SW480 (cell line): ENCODE measurements around the gene TBCD.
"Not testable (repeated sequence)": the region's sequence is repeated elsewhere in the genome, so short reads cannot be mapped to it uniquely, and the experiment has no call there.

Experiments used
- DNase-seq: peaks from one replicate; pipeline ENCODE4 v3.0.0-alpha.2; 2016; ENCODE audit warnings: low spot score

Gene TBCD

DNA sequence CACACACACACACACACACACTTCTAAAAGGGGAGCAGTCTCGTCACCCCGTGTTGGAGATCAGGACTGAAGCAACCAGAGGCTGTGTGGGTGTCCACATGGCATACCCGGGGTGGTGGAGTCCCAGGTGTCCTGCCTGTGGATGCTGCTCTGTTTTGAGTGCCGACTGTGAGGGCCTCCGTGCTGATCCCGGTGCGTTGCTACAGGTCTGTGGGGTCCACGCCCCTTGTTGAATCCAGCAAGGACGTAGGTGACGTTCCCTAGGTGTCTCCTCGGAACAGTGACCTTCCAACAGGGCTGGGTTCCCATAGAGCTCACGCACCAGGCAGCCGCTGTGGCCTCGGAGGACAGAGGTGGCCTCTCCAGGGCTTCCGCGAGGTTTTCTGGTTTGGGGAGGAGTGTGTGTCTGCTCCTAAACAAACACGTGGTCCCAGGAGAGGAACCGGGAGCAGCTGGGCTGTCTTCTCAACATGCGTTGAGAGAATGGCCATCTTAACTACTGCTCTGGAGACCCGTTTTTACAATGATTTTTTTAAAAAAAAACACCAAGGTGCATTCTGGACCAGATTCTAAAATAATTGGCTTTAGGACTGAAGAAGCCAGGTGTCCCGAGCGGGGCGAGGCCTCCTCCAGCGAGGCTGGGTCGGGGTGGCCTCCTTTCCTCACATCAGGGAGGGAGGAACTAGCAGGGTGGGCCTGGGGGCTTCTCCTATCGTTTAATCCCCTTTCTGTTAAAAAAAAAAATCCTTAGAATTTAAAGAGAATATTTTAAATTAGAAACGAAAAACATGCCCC is 188.6 kb downstream of the TBCD start:
- no peak for DNase-seq

DNA sequence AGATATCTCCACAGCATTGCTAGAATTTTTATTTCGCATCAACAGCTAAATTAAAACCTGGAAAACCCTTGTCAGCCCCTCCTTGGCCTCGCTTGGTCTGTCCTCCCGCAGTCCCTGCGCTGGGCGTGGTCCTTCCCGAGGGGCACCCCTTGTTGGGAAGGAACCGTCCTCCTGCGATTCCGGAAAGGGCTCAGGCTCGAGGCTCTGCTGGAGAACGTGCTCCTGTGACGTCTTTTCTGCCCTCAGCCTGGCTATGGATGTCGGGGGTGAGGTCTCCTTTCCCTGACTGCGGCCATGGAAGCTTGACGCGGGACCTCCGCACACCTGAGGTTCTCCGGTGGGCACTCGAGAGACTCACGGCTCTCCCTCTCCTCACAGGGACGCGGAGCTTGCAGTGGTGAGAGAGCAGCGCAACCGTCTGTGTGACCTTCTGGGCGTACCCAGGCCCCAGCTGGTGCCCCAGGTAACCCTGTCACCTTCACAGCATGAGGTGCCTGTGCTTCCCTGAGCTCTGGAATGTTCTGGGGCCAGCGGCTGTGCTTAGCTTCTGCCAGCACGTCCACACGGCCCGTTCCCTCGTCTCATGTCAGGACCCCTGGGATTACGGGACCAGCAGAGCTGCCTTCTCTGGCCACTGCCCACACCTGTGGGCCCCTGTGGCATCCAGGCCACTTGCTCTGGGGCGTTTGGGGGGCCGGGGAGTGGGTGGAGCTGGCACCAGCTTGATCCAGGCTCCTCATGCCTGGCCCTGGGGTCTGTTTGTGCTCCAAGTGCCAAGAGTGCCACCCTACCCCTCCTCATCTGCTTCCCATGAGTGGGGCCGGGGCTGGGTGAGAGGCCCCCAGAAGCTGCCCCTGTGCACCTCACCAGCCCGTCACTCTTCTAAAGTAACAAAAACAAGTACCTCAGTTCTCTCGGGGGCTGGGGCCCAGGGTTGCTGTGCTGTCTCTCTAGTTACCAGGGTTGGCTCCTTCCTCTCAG is 189.4 kb downstream of the TBCD start:
- no peak for DNase-seq

DNA sequence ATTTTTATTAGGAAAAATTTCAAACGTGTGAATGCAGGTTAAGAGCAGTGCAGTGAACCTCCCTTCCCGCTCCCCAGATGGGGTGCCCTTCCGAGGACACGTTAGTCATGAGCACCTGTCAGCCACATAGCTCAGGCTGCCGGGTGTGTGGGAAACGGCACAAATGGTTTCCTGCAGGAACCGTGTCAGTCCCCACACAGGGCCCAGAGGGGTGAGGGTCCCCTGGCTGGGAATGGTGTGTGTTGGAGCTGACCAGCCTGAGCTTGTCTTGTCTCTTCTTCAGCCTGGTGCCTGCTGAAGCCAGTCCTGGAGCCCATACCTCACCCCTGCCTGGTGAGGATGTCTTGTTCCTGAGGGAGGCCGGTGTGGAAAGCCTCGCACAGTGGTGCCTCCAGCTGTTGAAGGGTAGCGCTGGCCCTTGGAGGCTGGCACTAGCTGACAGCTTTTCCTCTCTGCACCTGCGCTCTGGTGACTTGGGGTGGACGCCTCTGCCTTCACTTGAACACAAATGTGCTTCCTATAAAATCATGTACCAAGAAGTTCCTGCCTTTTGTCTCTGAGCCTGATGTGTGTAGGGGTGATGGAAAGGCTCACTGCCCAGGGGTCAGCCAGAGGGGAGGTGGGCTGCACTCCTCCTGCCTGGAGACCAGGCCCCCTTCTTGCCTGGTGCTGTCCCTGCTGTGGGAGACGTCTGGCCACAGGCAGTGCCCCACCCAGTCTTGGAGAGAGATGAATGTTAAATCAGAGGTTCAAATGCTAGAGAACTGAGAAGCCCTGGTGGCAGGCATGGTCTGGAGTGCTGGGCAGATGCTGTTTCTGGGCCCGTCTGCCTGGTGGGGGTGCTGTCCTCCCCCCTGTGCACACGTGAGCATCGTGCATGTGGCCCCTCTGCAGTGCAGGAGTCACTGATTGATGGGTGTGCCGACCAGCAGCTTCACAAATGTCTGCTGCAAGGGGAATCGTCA is 190.6 kb downstream of the TBCD start:
- no peak for DNase-seq

DNA sequence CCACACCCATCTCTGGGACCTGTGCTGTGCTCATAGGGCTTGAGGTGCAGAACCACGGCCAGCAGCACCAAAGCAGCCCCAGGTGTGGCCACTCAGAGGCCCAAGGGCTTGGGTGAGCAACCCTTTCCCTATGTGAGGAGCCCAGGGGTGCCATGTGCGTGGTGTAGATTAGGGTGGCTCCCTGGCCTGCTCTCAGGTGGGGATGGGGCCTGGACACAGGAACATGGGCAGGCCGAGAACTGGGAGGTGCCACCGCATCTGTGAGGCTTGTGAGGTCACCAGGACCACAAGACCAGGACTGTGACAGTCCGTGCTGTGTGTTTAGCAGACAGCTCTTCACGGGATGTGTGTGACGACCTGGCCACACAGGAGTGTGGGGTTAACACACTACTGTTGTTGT is 191.5 kb downstream of the TBCD start:
- no peak for DNase-seq

DNA sequence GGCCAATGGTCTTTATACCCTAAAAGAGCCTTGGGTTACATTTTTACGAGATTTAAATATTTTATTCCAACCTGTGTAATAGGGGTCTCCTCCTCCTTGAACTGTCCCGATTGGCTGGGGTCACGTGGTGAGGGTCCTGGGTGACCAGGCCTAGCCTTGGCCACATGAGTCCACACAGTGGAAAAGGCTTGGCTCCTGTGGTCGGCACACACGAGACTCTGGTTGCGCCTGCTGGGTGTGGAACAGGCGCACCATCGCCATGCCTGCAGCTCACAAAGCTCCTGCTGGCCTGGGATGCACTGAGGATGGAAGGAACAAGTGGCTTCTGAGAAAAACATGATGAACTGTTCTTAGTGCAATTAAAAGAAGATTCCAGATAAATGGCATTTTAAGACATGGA is 191.9 kb downstream of the TBCD start:
- DNase-seq: no peak

DNA sequence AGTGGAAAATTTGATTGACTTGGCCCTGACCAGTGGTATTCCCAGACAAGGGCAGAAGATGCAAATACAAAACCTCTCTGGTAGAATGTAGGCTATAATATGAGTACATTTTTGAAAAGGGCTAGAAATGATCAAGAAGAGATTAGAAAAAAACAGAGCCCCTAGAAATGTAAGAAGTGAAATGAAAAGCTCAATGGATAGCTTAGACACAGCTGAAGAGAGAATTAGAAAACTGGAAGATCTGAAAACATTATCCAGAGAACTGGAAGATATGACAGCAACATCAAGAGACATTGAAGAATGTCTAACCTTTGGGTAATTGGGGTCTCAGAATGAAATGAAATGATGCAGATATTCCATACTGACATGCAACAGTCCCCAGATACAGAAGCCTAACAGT is 193.1 kb downstream of the TBCD start:
- no peak for DNase-seq

DNA sequence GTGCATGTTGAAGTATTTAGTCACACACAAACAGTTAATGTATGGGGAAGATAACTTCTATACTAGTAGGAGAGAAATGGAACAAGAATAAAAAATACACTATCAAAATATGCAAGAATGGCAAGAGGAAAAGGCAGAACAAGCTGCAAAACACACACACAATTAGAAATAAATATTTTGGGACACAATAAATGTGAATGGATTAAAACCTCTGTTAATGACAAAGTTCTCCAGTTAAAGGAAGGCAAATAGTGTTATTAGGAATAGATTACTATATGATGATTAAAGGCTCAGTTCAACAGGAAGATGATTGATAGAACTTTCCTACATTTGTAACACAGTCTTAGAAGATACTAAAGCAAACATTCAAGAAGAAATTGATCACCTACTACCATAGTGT is 194.2 kb downstream of the TBCD start:
- DNase-seq: no peak

DNA sequence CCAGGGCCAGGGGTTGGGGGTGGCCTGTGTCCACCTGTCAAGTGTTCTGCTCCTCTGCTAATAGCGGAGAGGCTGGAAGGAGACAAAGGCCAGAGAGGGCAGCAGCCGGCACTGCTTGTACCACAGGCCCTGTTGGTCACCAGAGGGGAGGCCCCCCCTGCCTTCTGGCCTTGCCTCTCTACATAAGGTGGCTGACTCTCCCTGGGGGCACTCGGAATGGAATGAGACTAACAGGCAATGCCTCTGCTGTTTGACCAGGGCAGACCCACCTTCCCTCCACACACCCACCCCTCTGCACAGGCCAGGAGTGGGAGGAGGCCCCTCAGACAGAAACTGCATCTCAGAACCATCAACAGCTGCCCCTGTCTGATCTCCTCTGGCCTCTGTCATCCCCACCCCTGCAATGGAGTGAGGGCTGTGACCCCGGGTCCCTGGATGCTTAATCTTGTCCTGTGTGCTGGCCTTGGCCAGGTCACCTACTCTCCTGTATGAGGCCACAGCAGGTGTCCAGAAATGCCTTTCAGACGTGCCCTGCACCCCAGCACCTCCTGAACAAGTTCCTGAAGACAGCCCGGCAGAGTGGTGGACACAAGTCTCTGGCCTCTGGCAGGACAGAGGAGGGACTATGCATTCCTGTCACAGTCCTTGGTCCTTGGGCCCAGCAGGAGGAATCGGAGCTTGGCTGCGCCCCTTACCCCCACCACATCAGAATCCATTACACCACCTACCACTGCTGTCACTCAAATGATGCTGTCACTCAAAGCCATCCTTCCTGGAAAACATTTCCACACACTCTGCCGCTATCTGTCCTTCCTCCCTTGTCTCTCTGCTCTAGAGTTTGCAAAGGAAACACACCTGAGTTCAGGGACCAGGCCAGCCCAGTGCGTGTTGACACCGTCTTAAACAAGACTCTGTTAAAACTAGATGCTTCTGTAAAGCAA is 195.5 kb downstream of the TBCD start:
- DNase-seq: no peak

DNA sequence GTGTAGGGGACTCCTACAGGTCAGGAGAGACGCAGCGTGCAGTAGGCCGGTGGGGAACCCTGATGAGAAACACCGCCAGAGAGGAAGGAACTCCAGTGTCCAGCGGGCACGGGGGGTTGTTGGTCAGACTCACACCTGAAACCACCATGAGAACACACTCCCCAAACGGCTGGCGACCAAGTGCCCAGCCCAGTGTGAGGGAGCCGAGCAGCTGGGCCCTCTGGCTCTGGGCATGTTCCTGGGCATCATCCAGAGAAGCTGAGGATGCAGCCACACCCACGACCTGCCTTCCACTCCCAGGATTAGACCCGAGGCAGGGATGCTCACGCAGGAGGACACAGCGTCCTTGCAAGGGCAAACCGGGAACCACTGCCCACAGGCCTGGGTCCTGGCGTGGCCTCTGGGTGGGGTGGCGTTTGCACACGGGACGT is 196.2 kb downstream of the TBCD start:
- DNase-seq: no peak

DNA sequence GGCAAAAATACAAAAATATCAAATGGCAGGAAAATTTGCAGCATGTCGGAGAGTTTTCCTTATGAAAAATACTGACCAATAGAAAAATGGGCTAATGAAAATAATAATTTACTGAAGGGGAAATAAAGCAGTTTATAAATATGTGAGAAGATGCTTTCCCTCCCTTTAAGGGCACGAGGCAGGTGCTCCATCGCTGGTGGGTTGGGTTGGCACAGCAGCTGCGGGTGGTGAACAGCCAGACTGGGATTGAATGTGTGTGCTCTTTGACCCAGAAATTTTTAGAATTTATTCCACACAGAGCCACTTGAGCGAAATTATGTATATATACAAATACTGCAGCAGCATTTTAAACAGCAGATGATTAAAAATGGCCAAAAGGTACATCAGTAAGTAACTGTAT is 197.1 kb downstream of the TBCD start:
- no peak for DNase-seq

DNA sequence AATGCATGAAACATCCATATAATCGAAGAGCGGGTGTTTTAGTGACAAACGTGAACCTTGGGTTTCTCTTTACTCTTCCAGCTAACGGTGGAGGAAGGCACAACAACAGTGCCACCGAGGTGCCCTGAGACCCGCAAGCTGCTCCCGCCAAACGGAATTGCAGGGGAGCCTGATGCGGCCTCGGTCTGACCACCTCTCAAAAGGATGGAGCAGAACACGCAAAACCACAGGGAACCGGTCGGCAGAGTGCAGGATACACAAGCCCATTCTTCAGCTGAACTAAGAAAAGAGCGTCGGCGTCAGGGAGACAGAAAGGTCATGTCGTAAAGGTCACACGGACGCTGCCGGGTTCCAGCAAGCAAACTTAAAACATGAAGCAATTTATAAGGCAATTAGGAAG is 197.5 kb downstream of the TBCD start:
- DNase-seq: no peak

DNA sequence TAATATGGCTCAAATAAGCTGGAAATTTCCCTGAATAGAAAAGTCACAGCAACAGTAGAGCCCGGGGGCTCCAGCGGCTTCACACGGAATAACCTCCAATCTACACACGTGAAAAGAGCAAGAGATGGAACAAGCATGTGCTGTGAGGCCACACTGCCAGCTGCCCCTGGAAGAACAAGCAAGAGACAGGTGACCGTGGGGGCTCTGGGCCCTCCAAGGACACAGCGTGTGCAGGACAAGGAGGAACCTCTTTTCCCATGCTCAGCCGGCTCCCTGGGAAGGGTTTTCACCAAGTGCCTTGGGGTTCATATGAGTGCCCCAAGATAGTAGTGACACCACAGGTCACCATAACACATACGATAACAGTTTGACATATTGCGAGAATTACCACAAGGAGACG is 198.1 kb downstream of the TBCD start:
- DNase-seq: no peak

DNA sequence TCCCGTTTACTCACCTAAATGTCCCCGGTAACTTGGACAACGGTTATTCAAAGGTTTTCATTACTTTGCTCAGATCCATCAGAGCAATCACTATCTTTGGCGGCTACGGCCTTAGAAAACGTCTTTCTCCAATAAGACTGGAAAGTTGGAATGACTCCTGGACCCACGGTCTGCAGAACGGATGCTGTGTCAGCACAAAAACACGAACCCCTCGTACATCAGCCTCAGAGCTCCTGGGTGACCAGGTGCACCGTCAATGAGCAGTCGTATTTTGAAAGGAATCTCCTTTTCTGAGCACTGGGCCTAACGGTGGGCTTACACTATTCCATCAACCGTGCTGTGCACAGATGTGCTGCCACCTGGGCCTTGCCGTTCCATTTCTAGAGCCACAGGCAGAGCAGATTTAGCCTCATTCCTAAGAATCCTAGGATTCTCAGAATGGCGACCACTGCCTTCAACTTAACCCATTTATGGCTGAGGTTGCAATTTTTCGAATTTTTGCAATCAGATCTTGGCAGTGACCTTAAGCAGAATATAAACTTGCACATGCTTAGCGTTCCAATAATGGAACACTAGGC is 198.7 kb downstream of the TBCD start:
- DNase-seq: no peak

DNA sequence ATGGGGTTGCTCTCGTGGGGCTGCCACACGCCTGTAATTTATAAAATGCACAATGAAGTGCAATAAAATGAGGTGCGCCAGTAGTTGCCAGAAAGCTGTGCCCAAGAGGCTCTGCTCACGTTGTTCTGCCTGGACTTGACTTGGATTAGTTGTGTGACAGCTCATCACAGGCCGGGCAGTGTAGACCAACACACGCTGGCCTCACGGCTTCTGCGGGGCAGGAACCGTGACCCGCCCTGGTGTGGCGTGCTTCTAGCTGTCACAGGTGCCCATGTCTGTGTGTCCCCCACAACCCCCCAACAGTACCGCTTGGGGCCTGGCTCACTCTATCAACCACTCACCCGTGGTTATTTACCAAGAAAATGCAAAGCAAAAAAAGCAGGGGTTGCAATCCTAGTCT is 200.2 kb downstream of the TBCD start:
- no peak for DNase-seq

DNA sequence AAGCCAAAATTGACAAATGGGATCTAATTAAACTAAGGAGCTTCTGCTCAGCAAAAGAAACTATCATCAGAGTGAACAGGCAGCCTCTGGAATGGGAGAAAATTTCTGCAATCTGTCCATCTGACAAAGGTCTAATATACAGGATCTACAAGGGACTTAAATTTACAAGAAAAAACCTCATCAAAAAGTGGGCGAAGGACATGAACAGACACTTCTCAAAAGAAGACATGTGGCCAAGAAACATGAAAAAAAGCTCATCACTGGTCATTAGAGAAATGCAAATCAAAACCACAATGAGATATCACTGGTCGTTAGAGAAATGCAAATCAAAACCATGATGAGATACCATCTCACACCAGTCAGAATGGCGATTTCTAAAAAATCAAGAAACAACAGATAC is 203.2 kb downstream of the TBCD start:
- not testable (repeated sequence) for DNase-seq

DNA sequence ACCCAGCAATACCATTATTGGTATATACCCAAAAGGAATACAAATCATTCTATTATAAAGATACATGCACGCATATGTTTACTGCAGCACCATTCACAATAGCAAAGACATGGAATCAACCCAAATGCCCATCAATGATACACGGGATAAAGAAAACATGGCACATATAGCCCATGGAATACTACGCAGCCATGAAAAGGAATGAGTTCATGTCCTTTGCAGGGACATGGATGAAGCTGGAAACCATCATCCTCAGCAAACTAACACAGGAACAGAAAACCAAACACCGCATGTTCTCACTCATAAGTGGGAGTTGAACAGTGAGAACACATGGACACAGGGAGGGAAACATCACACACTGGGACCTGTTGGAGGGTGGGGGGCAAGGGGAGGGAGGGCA is 203.8 kb downstream of the TBCD start:
- not testable (repeated sequence) for DNase-seq

DNA sequence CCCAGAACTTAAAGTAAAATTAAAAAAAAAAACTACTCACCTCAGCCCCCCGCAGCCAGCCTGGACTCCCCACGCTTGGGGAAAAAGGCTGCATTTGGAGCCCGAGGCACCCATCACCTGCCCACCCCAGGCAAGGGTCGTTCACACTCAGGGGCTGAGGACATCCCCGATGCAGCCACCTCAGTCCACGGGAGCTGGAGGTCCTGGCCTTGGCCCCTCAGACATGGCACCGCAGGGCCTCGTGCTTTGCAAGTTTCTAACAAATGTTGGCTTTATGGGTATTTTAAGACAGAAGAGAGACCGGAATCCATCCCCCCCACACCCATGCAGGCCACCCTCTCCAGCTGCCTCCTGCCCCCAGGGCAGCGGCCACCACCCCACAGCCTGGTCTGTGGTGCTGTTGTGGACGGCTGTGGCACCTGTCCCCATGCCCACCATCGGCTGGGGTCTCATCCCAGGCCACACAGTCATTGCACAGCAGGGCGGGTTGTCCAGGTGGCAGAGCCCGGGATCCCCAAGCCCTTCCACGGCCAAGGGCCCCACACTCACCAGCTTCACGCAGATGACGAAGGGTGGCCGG is 204.4 kb downstream of the TBCD start:
- DNase-seq: no peak

DNA sequence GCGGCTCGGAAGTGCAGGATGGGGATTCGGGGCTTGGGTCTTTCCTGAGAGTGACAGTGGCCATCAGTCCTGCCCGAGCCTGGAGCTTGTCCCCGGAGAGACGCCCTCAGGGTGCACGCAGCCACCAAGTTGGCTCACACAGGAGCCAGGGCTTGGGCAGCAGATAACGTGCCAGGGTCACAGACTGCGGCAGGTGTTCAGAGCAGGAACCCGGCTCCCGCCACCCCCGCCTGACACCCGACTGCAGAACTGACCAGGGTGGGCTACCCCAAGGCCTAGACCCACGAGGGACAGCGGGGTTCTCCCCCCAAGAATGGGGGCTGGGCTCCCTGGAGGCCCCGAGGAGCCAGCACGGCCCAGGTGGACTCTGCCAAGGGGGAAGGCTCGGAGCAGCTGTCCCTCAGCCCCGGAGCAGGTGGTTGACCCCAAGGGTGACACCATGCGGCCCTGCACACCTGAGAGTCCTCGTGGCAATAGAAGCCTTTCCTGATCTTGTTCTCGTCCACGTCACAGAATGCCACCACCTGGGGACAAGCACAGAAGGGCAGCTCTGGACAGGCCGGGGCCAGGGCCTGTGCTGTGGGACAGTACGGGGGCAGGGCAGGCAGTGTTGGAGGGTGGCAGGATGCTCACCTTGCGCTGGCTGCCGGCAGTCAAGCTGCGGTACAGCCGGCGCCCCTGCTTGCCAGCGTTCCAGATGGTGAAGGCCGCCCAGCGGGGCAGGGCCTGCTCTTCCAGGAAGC is 205.0 kb downstream of the TBCD start:
- DNase-seq: no peak

DNA sequence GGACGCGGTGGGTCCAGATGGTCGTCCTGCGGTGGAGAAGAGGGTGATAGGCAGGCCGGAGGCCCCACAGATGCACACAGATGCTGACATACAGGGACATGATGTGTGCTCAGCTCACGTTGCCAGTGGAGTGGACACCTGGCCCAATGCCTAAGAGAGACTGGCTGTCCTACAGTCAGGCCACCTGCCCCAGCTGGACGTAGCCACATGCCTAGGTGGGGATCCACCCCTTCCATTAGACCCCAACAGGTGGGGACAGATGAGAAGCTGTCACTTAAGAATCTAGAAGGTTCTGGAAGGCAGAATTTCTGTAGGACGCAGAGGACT is 205.6 kb downstream of the TBCD start:
- DNase-seq: no peak
